Activated CD4-positive, alpha-beta T cell treated with anti-CD3 and anti-CD28 coated beads, Interleukin-10, Interleukin-2, amounts not matched to agents 100 ng/mL and 50 ng/mL, durations not matched to agents 16 hours and 8 hours (primary cell): Measurements from ENCODE around the gene CHRNA3.
"Not testable (repeated sequence)": the region's sequence is repeated elsewhere in the genome, so short reads cannot be mapped to it uniquely, and the experiment has no call there.

Experiments
- DNase-seq: peaks from one replicate; pipeline ENCODE4 v3.0.0-alpha.2; 2020

The CHRNA3 gene

DNA sequence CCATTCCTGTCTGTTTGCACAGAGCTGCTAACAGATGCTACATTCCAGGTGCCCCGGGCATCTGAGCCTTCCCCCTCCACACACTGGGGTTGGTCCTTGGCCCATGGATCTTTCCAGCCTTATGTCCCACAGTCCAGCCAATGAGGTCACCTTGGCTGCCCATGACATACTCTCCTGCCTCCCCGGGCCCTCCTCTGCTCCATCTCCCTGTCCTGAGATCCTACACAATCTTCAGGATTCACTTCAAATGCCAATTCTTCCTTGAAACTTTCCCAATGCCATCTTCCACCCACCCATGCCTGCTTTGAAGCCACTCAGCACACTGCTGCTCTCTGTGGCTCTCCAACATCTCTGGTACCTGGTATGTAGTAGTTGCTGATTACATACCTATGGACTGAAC, 4.3 kb downstream of the CHRNA3 start:
- DNase-seq, result no peak

DNA sequence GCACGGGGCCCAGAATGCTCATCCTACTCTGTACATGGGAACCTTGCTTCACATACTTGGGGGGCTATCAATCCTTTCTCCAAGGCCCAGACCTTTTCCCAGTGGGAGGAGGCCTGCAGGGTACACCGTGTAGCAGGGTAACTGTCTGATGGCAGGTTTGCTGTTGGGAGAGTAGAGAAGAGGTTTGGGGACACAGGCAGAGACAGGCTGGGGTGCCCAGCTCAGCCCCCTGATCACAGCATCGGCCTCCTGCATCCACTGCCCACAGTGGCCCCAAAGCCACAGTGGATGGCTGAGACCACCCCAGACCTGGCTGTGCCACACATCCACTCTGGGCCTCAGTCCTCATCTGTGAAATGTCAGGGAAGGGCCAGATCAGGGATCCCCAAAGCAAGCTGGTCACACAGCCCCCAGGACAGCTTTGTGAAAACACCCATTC, 5.6 kb downstream of the CHRNA3 start:
- DNase-seq, result no peak

DNA sequence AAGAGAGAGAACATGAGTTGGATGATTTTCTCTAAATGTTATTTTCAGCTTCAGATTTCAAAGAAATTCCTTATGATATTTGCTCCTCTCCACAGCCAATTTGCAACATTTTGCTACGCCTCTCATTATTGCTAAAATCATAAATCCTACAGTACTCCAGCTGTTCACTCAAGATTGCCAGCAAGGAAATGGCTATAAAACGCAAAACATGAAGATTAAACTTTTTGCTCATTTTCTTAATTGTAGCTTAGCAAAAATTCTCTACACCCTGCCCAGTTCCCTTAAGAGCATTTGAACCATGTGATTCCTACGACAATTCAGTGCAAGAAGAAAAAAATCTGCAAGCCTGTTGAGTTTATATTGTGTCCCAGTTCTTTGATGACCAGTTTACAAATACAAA, 6.8 kb downstream of the CHRNA3 start:
- no peak for DNase-seq

DNA sequence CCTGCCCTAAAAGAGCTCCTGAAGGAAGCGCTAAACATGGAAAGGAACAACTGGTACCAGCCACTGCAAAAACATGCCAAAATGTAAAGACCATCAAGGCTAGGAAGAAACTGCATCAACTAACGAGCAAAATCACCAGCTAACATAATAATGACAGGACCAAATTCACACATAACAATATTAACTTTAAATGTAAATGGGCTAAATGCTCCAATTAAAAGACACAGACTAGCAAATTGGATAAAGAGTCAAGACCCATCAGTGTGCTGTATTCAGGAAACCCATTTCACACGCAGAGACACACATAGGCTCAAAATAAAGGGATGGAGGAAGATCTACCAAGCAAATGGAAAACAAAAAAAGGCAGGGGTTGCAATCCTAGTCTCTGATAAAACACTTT, 11.2 kb downstream of the CHRNA3 start:
- DNase-seq, result not testable (repeated sequence)

- no peak for DNase-seq
Measured at GRCh38 chr15:78605680-78606079, 15.1 kb downstream of the CHRNA3 start.

GRCh38 chr15:78605201-78605600, 15.6 kb downstream of the CHRNA3 start:
- DNase-seq, result no peak

GRCh38 chr15:78604420-78604819, 16.4 kb downstream of the CHRNA3 start:
- DNase-seq, result no peak

- no peak for DNase-seq
Measured at GRCh38 chr15:78603467-78603866, 17.3 kb downstream of the CHRNA3 start.

DNA sequence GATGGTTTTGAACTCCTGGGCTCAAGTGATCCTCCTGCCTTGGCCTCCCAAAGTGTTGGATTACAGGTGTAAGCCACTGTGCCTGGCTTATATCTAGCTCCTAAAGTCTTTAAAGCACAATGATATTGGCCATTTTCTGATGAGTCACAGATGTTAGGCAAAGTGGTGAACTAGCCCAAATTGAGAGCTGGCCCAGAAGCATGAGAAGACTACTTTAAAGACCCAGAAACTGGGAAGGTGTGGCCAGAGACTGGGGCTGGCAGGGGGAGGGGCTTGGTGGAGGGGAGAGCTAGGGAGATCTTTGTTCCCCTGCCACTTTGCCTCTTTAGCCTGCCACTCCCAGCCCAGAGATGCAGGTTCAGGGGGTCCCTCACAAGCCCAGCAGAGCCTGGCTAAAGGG, 21.6 kb downstream of the CHRNA3 start:
- no peak for DNase-seq

GRCh38 chr15:78598348-78598747, 22.4 kb downstream of the CHRNA3 start:
- DNase-seq, result no peak

DNA sequence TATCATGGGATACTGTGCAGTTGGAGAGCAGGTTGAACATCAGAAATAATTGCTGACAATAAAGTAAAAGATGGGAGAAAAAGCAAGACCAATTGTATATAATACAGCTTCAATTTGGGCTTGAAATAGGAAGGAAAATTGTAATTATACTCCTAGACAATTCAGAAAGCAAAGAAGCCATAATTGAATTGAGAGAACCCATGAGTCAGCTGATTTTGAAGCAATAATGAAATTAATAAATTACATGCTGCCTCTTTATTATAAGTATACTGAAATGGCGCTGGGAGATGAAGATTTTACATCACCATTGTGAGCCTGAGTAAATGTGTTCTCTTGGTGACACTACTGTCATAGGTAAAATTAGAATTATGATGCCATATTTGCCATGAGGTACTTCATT, 23.2 kb downstream of the CHRNA3 start:
- DNase-seq, result no peak

DNA sequence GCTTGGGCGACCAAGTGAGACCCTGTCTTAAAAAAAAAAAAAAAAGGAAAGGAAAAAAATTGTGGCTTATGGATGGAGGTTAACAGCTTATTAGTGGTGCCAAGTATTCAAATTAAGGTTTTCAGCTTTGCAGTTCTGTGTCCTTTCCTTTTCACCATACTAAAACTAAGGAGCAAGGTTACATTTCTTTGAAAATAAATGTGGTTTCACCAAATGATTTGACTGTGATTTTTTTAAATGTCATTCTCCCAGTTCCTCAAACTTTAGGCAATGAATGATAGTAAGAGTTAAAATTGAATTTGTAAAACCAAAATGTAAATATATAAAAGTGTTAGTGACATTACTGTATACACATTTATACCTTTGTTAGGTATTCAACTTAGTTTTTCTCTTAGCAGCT, 45.9 kb downstream of the CHRNA3 start:
- no peak for DNase-seq

DNA sequence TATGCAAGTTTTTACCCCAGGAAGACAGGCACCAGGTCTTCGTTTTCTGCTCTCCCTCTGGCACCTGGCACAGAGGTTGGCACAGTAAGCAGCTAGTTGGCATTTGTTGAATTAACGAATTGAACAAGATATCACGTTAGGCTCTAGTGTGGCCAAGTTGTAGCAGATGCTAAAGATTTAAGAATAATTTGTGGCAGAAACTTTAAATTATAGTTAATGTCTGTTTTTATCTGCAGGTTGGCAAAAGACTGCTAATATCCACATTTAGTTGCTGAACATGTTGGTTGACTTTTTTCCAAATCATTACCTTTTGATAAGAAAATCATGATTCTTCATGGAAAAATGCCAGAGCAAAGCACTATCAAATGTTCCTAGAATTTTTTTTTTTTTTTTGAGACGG, 47.4 kb downstream of the CHRNA3 start:
- DNase-seq, result no peak

DNA sequence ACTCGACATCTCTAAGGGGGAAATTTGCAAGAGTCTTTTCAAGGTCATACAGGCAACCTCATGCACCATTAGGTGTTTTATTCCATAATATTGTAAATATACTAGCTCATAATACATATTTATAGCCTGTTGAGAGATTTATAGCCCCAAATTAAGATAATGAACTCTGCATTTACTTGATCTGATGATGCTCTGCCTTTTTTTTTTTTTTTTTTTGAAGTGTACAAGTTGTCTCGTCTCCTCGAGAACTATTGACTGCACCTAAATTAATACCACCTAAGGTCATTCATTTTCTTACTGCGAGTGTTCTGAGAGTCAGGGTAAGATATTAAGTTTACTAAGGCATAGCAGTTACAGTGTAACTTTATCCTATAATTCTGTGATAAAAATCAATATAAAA, 49.4 kb downstream of the CHRNA3 start:
- no peak for DNase-seq

GRCh38 chr15:78570710-78571109, 50.1 kb downstream of the CHRNA3 start:
- DNase-seq, result no peak

DNA sequence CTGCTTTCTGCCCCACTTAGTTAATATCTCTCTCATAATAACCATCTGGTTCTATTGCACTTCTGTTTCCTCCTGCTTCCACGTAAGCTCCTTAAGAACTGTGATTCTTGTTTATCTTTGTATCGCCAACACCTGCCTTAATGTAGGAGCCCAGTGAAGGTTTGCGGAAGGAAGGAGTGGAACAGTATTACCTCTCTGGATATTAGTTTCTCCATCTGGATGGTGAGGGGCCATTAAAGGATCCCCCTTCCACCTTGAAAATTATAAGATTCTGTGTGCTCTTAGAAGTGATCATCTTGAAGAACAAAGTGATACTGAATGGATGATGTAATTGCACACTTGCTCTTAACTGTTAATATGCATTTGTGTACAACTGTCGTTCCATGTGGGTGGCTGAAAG, 53.3 kb downstream of the CHRNA3 start:
- DNase-seq, result no peak

DNA sequence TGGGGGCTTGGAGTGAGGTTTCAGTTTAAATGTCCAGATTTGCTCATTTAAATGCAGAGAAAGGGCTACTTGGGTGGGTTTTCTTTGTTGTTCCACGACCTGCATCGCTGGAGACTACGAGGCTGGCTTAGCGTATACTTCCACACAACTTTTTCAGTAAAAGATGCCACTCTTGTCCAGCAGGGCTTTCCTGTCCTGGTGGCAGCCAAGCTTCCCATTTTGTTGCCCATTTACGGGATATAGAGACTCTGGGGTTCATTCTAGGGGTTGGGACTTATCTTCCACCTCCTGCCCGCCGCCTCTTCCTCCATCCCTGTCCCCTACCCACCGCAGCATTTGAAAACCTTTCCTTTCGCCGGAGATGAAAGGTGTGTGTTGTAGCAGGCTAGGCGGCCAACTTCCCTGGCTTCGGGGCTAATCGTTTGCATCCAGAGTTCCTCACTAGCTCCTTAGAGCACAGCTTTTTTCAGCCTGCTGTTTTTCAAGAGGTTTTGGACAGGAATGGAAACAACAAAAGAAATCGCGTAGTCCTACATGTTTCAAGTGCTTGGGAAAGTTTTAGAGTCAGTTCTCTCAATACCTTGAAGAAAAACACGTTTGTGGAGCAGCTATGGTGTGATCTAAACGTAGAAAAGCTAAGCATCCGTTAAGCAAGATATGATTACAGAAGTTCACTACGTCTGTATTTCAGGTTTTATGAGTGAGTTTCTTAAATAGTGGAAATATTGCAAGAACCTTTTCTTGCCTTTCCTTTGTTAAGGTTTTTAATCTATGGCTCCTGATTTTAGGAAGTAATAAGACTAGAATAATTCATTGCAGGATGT, 54.6 kb downstream of the CHRNA3 start:
- no peak for DNase-seq

DNA sequence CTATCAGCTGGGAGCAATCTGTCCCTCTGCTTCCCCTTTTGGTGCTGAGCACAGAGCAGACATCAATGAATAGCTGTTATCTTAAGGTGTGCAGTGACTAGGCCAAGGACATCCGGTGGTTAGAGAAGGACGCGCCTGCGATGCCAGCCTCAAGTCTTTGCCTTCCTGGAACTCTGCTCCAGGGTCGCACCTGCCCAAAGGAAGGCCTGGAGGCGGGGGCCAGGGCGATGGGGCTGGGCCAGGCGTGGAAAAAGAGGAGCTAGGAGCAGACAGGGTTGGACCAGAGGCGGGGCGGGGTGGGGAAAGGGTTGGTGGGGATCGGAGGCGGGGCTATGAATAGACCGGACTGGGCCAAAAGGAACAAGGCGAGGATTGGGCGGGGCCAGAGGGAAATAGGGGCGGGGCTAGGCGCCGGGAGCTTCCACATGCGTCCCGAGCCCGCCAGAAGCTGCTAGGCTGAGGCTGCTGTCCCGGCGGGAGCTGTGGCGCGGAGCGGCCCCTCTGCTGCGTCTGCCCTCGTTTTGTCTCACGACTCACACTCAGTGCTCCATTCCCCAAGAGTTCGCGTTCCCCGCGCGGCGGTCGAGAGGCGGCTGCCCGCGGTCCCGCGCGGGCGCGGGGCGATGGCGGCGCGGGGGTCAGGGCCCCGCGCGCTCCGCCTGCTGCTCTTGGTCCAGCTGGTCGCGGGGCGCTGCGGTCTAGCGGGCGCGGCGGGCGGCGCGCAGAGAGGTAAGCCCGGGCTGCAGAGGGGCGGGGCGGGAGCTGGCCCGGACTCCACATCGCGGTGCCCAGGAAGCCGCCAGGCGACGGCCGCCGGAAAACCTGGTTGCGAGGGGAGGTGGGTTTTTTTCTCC, 55.5 kb downstream of the CHRNA3 start, which contains the start of gene CHRNA5:
Gene CHRNA5 (plus strand): TSS at position 424 of the 854 bp plus-strand sequence. CDS start 200 bp downstream, at position 624.
- DNase-seq, result peak; percentile 86

GRCh38 chr15:78564743-78565096, 56.1 kb downstream of the CHRNA3 start:
- no peak for DNase-seq

DNA sequence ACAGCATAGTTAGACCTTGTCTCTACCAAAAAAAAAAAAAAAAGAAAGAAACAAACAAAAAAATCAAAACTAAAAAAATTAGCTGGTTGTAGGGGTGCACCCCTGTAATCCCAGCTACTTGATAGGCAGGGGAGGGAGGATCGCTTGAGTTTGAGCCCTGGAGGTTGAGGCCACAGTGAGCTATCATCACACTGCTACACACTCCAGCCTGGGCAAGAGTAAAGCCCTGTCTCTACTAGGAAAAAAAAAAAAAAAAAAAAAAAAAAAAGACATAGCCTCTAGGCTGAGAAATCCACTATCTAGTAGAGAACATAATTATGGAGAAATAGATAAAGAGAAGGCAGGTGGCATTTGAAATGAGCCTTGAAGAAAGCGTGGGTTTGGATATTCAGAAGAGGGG, 57.7 kb downstream of the CHRNA3 start:
- no peak for DNase-seq

- DNase-seq, result no peak
Measured at GRCh38 chr15:78561490-78561889, 59.3 kb downstream of the CHRNA3 start.

- DNase-seq, result not testable (repeated sequence)
Measured at GRCh38 chr15:78560201-78560600, 60.6 kb downstream of the CHRNA3 start.

DNA sequence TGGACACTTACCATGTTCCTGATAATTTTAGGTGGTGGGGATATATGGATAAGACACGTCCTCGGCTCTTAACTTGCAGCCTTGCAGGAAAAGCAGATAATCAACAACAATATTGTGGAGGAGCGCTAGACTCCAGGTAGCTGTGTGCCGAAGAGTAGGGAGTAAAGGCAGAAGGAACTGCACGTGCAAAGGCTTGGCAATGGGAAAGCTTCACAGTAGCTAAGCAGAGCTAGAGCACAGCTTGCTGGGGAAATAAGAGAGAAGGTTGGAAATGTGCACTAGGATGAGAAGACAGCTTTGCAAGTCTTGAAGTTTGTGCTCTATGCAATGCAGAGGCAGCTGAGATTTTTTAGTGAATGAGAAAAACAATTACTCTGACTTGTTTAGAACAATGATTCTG, 68.2 kb downstream of the CHRNA3 start:
- DNase-seq, result no peak

- DNase-seq, result no peak
Measured at GRCh38 chr15:78551902-78552301, 68.9 kb downstream of the CHRNA3 start.
